Measurements from ENCODE around the gene ZMYND12. TPM values are rescaled to one million over a fixed set of nuclear protein-coding genes. Genes with fewer than 3 reads are reported as not detected.
"Not testable (repeated sequence)": the region's sequence is repeated elsewhere in the genome, so short reads cannot be mapped to it uniquely, and the experiment has no call there.

The ZMYND12 gene, protein sequence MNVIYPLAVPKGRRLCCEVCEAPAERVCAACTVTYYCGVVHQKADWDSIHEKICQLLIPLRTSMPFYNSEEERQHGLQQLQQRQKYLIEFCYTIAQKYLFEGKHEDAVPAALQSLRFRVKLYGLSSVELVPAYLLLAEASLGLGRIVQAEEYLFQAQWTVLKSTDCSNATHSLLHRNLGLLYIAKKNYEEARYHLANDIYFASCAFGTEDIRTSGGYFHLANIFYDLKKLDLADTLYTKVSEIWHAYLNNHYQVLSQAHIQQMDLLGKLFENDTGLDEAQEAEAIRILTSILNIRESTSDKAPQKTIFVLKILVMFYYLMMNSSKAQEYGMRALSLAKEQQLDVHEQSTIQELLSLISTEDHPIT
- 1 to 10 TPM in 1 of 10 donors, under 1 TPM in 9; 0.41 to 1.1 (median 0.75) TPM for polyA plus RNA-seq (ENCODE audit: insufficient read length in 10 of 10)
- long read RNA-seq, donor 1: 0 reads
- long read RNA-seq, donor 2: 0 reads
- long read RNA-seq, donor 3: 0 reads
- long read RNA-seq, donor 4: 0 reads
- long read RNA-seq, donor 5: 0 reads
- long read RNA-seq, donor 6: 0 reads
- long read RNA-seq, donor 7, partial matches to known transcripts: 0 of 1 reads
- long read RNA-seq, donor 7, other reads (novel, unspliced or antisense): 0 of 1 reads
- long read RNA-seq, donor 8: 0 reads
- long read RNA-seq, donor 9: 0 reads

DNA sequence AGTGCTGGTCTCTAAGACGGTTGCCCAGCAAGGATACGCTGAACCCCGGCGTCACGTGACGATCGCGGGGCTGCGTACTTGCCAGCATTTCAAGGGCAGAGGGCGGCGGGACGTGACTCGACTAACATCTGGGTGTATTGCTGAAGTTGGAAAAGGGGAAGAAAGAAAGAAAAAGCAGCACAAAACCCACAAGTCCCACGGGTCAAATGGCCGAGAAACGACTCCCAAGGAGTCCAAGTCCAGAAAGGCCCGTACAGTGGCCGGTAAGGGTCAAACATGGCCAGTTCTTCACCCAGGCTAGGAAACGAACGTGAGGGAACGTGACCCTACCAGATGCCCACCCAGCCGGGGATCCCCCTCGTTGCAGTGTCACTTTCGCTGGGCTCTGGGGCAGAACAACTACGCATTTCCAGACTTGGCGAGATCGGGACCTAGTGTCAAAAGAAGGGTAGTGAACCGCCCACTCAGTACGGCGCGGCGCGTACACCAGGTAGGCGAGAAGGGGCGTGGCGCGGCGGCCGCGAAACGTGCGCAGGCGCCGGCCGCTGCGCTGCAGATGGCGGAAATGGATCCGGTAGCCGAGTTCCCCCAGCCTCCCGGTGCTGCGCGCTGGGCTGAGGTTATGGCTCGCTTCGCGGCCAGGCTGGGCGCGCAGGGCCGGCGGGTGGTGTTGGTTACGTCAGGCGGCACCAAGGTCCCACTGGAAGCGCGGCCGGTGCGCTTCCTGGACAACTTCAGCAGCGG lies at the start of gene ZMYND12, which contains the start of gene PPCS:
TSS of gene ZMYND12 (minus strand) at position 13 of the 744 bp plus-strand sequence. CDS start 25 bp downstream, outside the sequence.
TSS of gene PPCS (plus strand) at position 534 of the 744 bp plus-strand sequence. CDS start at position 557, 23 bp downstream.
- peak; percentile 89 to 97 (median 90) for DNase-seq

DNA sequence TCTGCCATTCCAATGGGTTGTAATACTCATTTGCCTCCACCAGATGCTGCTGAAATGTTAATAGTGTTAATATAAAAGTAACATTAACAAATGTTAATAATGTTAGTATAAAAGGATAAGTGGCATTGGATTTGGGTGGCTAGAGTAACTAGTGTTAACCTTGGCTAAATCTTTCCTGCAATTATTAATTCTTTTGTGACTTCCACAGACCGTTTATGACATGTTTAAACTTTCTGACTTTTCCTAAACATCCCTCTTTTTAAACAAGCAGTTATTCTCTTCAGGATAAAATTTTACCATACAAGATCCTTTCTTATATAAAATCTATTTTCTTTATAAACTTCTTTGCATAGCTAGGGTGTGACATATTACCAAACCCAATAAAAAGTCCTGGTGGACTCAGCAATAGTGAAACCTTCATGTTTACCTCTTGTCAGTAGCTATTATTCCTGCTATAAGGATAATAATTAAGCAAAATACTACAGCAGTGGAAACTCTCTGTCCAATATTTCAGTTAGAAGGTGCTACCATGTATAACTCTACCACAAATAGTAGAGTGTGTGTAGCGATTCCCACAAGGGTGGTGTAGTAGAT lies 48.8 kb upstream of the ZMYND12 start:
- DNase-seq: no peak

DNA sequence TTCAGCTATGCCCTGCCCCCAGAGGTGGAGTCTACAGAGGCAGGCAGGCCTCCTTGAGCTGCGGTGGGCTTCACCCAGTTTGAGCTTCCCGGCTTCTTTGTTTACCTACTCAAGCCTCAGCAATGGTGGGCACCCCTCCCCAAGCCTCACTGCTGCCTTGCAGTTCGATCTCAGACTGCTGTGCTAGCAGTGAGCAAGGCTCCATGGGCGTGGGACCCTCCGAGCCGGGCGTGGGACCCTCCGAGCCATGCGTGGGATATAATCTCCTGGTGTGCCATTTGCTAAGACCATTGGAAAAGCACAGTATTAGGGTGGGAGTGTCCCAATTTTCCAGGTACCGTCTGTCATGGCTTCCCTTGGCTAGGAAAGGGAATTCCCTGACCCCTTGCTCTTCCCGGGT lies 46.2 kb upstream of the ZMYND12 start:
- not testable (repeated sequence) for DNase-seq

DNA sequence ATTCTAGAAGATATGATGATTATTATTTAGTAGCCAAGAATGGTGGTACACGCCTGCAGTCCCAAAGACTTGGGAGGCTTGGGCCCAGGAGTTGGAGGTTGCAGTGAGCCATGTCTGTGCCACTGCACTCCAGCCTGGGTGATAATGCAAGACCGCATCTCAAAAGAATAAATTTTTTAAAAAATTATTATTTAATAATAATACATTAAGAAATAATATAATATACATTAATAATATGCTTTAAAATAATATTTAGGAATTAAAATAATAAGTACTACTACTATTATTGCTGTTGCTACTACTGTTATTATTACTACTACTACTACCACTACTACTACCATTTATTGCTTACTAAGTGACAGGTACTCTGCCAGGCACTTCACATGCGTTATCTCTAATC lies 34.4 kb upstream of the ZMYND12 start:
- no peak for DNase-seq

DNA sequence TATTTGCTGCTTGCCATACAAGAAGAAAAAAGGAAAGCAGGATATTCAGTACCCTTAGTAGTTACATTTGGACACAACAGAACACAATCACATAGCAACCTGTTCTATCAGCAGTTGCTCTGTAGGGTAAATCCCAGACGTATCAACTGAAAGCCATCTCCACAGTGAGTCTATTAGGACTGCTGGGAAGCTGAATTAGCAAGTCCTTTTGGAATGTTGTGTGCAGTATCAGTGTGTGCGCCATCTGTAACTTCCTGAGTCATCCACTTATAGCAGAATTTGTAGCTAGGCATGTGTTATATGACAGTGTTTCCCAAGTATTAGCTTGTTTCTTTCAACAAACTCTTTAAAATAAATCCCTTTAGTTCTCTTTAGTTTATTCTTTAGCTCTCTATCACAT lies 28.6 kb upstream of the ZMYND12 start:
- DNase-seq: peak in 2 of 3 donors; percentile 16 to 79

DNA sequence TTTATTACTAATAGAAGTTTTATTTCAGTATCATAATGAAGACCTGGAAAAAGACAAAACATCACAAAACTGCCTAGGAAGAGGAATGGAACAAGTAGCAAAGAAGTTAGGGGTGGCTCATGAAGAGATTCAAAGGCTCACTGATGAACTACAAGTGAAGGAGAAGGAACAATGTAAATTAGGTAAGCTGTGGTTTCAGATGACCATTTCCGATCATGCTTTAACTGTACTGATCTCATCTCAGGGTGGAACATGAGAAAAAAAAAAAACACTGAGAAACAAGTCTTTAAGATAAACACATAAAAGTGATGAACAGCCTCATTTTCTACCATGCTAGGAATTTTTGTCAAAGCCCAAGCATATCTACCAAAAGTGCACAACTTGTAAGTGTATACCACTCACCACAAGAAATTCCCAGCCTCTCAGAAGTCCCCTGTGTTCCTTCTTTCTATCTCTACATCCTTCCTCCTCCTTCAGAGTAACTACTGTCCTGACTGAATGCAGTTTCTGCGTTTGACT lies 26.9 kb upstream of the ZMYND12 start:
- DNase-seq: no peak

DNA sequence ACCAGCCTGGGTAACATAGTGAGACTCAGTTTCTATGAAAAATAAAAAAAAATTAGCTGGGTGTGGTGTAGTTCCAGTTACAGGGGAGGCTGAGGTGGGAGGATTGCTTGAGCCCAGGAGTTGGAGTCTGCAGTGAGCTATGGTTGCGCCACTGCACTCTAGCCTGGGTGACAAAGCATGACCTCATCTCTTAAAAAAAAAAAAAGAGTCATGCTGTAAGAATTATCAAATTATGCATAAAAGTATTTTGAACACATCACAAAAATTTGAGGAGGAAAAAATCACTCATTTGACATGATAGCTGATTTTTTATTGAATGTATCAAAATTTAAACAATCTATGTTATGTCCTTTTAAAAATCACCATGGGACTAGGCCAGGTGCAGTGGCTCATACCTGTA lies 25.1 kb upstream of the ZMYND12 start:
- no peak for DNase-seq

DNA sequence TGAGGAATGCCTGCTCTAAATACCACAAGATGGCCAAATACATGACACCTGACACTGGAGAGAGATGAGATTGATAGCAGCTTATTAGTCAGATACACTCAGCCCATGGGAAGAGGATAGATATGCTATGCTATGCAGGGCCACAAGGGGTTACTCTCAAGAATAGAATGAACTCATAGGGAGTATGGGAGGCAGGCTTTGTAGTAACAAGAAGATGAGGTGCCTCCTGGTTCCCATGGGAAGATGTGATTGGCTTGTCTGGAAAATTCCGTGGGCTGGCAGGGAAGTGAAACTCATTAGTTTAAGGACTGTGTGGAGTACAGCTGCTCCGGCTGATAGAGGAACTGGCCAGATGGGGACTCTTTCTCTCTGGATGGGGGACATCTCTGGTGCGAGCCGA lies 23.8 kb upstream of the ZMYND12 start:
- peak in 1 of 3 donors; percentile 7 for DNase-seq

DNA sequence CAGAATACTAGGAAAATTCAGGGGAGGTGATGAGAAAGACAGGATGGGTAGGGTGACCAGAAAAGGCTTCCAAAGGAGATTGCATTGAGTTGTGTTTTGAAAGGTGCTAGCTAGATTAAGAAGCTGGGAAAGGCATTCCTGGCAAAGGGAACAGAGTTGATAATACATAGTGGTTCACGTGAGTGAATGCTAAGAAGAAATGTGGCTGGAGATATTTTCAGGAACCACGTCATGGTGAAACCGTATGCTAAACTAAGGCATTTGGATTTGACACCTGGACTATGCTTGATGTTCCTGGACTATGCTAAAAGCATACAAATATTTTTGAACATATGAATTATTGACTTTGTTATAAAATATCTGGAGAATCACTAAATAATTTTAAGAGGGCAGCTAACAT lies 22.0 kb upstream of the ZMYND12 start:
- DNase-seq: no peak

DNA sequence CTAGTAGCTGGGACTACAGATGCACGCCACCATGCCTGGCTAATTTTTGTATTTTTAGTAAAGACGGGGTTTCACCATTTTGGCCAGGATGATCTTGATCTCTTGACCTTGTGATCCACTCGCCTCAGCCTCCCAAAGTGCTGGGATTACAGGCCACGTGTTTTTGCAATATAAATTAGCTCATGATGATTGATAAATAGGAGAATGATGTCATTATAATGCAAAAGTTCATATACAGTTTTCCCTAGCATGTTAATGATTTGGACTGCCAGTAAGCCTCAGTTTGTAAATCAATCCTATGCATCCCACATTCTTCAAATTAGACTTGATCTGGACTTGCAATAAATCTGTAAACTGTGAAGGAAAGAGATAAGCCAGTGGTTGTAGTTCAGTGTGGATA lies 21.5 kb upstream of the ZMYND12 start:
- not testable (repeated sequence) for DNase-seq

DNA sequence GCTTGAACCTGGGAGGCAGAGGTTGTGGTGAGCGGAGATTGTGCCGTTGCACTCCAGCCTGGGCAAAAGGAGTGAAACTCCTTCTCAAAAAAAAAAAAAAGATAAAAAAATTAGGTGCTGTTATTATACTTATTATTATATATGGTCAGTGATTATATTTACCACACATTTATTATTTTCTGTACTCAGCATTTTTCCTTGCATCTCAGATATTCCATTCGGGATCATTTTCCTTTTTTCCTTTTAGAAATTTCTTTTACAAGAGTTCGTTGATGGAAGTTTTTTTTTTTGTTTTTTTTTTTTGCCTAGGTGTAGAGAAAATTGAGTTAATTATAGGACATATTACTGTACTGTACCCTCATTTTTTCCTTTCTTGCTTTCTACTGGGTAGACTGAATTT lies 20.8 kb upstream of the ZMYND12 start:
- no peak for DNase-seq

DNA sequence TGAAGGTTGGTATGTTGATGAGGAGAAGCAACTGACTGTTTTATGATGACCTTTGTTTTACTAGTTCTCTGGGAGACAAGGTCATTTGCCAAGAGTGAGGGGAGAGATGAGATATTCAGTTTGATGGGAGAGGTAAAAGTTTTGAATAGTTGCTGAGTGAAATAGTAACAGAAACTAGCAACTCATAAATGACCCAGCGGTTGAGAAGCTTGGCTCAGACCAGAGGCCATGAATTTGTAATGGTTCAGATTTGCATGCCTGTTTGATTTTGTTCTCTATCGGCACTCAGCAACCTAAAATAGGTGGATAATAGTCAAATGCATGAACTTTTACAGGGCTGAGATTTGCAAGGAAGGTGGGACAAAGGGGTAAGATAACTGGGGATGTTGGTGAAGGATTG lies 13.9 kb upstream of the ZMYND12 start:
- DNase-seq: no peak

DNA sequence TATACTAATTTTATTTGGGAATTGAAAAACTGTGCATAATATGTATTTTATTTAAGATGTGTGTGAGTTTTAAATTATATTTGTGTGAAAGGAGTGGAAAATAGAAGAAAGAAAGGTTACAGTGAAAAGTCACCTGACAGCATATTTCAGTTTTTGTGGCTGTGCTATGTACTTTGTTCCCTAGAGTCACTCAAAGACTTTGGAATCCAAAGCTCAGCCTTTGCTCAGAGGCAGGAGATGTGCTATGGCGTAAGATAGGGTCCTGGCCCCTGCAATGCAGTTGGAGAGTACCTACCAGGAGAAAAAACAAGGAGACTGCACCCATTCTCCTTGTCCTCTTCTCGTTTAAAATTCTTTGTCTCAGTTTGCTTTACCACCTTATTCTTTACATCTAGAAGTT lies 10.2 kb upstream of the ZMYND12 start:
- no peak for DNase-seq

DNA sequence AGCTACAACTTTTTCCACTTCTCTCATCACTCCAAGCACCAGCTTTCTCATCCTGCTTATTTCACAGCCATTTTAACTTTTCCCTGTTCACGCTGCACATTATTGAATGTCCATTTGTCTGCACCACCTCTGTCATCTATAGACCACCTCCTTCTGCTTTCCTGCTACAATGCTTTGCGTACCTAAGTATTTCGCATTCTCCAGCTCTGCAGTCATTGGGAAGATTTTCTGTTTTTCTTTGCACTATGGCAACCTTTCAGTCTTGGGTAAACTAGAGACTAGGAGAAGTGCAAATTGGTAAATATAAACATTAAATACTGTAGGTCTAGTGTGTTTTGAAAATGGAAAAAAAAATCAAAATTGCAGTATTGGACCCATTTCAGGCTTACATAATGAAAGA lies 8.1 kb upstream of the ZMYND12 start:
- no peak for DNase-seq

DNA sequence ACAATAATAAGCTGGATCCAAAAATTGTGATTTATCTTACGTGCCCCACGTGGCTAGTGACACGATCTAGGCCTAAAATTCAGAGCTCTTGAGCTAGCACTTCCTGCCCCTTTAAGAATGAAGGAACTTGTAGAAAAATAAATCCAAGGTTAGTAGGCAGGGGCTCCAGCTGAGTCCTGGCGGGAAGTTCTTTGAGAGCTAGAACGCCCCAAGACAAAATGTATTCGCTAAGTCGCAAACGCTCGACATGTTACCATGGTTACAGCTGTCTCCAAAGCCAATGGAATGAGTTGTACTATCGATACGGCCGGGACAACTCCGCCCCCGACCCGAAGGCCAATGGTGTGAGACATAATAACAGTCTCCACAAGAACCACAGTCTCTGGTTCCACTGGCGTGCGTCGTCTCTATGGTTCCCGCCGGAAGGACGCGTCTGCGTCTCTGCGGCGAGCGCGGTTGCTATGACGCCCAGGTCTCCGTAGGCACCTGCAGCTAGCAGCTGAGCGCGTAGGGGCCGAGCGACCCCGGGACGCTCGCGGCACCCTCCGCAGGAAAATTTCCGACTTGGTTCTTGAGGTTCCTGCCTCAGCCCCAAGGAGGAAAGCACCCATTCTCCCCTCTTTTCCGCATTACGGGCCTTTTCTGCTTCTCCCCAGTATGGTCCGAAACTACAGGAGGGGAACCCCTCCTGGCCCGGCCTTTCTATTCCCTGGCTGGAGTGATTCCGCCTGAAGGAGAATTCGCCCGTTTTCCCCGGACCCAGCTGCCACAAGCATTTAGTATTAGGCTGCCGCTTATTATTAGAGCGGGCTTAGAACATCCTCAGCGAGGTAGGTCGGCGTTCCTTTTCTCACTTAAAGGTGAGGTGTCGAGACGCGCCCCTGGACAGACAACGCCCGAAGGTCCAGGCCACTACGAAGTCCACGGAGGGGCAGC lies 7.3 kb upstream of the ZMYND12 start, which contains the start of gene CCDC30:
TSS of gene CCDC30 (plus strand) at position 459 of the 936 bp plus-strand sequence. CDS start 17,266 bp downstream, outside the sequence.
- peak; percentile 97 to 98 (median 97) for DNase-seq

DNA sequence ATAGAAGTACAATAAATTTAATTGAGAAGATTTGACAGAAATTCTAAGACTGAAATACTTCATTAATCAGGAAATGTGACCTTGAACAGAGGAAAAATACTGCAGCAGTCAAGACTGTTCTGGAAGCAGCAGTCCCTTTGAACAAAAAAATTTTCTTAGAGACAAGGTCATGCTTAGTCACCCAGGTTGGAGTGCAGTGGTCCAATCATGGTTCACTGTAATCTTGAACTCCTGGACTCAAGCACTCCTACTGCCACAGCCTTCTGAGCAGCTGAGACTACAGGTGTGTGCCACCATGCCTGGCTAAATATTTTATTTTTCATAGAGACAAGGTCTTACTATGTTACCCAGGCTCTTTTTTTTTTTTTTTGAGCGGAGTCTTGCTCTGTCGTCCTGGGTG lies 5.4 kb upstream of the ZMYND12 start:
- no peak for DNase-seq

DNA sequence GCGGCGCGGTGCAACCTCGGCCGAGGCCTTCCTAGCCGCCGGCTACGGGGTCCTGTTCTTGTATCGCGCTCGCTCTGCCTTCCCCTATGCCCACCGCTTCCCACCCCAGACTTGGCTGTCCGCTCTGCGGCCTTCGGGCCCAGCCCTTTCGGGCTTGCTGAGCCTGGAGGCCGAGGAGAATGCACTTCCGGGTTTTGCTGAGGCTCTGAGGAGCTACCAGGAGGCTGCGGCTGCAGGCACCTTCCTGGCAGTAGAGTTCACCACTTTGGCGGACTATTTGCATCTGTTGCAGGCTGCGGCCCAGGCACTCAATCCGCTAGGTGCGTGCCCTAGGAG lies 900 bp upstream of the ZMYND12 start:
- no peak for DNase-seq

DNA sequence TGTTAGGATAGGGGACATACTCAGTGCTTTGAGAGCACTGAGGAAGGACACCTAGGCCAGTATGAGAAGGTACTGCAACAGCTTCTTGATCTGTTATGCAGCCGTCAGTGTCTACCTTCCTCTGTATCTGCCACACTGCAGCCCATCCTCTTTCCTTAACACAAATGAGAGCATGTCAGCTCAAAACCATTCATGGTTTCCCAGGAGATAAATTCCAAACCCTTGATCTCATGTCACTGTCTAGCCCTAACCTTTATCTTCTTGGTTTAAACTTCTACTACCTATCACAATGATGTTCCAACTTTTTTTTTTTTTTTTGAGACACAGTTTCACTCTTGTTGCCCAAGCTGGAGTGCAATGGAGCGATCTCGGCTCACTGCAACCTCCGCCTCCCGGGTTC lies 1.4 kb downstream of the ZMYND12 start:
- no peak for DNase-seq

DNA sequence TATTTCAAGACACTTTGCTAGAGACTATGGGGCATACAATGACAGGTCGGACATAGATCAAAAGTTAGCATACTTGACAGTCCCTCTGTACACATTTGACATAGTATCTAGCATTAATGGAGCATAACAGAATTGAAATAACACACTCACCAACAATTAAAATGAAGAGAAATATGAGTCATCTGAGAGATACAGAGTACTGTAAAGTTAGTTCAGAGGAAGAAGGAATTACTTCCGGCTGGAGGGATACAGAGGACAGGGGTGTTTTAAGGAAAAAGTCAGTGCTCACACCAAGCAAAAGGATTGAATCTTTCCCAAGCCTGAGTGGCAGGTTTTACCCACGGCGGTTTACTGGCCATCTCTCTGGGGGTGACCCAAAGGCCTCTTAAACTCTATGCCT lies 2.4 kb downstream of the ZMYND12 start:
- no peak for DNase-seq

DNA sequence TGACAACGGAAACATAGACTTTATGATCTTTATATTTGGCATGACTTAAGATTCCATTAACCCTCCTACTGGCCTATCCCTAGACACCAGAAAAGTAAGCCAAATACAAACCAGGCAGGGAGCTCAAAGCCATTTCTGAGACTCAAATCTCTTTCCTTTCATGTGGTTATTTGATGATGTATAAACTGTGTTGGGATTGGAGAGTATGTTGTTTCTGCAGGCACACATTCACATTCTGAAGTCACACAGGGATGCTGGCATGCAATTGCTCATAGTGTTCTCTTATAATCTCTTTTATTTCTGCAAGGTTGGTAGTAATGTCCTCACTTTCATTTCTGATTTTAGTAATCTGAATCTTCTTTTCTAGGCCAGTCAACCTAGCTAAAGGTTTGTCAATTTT lies 5.8 kb downstream of the ZMYND12 start:
- DNase-seq: no peak

DNA sequence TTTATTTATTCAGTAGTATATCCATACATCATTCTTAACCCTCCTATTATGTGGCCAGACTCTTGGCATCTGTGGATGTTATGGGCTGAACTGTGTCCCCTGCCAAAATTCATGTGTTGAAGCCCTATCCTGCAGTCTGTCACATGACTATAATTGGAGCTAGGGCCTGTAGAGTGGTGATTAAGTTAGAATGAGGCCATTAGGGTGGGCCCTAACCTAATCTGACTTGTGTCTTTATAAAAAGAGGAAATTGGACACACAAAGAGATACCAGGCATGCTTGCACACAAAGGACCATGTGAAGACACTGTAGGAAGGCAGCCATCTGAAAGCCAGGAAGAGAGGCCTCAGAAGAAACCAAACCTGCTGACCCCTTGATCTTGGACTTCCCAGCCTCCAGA lies 6.6 kb downstream of the ZMYND12 start:
- DNase-seq: no peak

All from muscle of back (tissue), 13 donors.